ENCODE results near the gene EPN3. TPM values are rescaled to one million over a fixed set of nuclear protein-coding genes. Genes with fewer than 3 reads are reported as not detected.

Gene EPN3
- total RNA-seq, 3 donors from 2014 or later = 16.2 to 40.0 (median 27.4) TPM

- intact Hi-C loops (cut with DNase I, micrococcal nuclease) = no loop called here
- Histone ChIP-seq H3K9me3 (no peaks in the 10 kb centered on the region), H3K4me1 (ENCODE audit: low read depth) (peaks cover 3% of the 10 kb centered on the region), H3K4me3 (no peak overlapping the region), H3K36me3 (ENCODE audit: low read depth) (no peaks in the 10 kb centered on the region)
- DNase-seq (peak in 1 of 3 donors; percentile 18), ATAC-seq (peak; percentile 28)
- no peak for TF ChIP-seq CTCF (IDR thresholded peaks at IDR 0.05)
Observed at GRCh38 chr17:50505591-50506130, 26.9 kb upstream of the EPN3 start.

GRCh38 chr17:50506298-50506697 lies 26.2 kb upstream of the EPN3 start:
- no peak for TF ChIP-seq CTCF (IDR thresholded peaks at IDR 0.05)
- Histone ChIP-seq H3K36me3 (ENCODE audit: low read depth) (no peaks in the 10 kb centered on the region), H3K9me3 (no peaks in the 10 kb centered on the region), H3K4me3 (no peak overlapping the region), H3K4me1 (ENCODE audit: low read depth) (peaks cover 3% of the 10 kb centered on the region)
- intact Hi-C loops (cut with DNase I, micrococcal nuclease) = no loop called here
- ATAC-seq = no peak
- DNase-seq = peak in 1 of 3 donors; percentile 2

GRCh38 chr17:50507871-50508572 lies 24.5 kb upstream of the EPN3 start, which contains the start of gene MYCBPAP:
Gene MYCBPAP, plus strand, starts transcription at chr17:50508439. Its CDS starts 236 bp downstream, at chr17:50508675.
- Histone ChIP-seq H3K36me3 (ENCODE audit: low read depth) (no peaks in the 10 kb centered on the region), H3K9me3 (no peaks in the 10 kb centered on the region), H3K4me1 (ENCODE audit: low read depth) (peaks cover 3% of the 10 kb centered on the region), H3K4me3 (peak within 1 kb of the TSS; percentile 26)
- peak; percentile 6 for TF ChIP-seq CTCF (IDR thresholded peaks at IDR 0.05)
- intact Hi-C loops (cut with DNase I, micrococcal nuclease) = no loop called here
- DNase-seq (peak; percentile 88 to 92 (median 88)), ATAC-seq (peak; percentile 64)

GRCh38 chr17:50508573-50509460 lies 23.7 kb upstream of the EPN3 start:
- ATAC-seq (no peak), DNase-seq (peak in 1 of 3 donors; percentile 11)
- Histone ChIP-seq H3K9me3 (no peaks in the 10 kb centered on the region), H3K4me3 (peak overlapping the region; percentile 26), H3K4me1 (ENCODE audit: low read depth) (peaks cover 3% of the 10 kb centered on the region), H3K36me3 (ENCODE audit: low read depth) (no peaks in the 10 kb centered on the region)
- no peak for TF ChIP-seq CTCF (IDR thresholded peaks at IDR 0.05)
- intact Hi-C loops (cut with DNase I, micrococcal nuclease) = no loop called here

GRCh38 chr17:50511058-50511457 lies 21.5 kb upstream of the EPN3 start:
- no peak for ATAC-seq
- intact Hi-C loops (cut with DNase I, micrococcal nuclease) = no loop called here
- Histone ChIP-seq H3K9me3 (no peaks in the 10 kb centered on the region), H3K36me3 (ENCODE audit: low read depth) (no peaks in the 10 kb centered on the region), H3K4me3 (no peak overlapping the region), H3K4me1 (ENCODE audit: low read depth) (no peaks in the 10 kb centered on the region)
- TF ChIP-seq CTCF (IDR thresholded peaks at IDR 0.05) = no peak
- DNase-seq = peak in 1 of 3 donors; percentile 2

Measured in mucosa of descending colon (tissue), 3 donors.